HG02759 (cell line): ENCODE measurements around the gene ALDOB.

Source experiments
- ATAC-seq: cut with Tn5 transposase; IDR thresholded peaks from one replicate; pipeline ENCODE4 v1.9.1; 2021; ENCODE audit warnings: mild to moderate bottlenecking, moderate library complexity; ENCODE audit not compliant: unreplicated experiment

The ALDOB gene

DNA sequence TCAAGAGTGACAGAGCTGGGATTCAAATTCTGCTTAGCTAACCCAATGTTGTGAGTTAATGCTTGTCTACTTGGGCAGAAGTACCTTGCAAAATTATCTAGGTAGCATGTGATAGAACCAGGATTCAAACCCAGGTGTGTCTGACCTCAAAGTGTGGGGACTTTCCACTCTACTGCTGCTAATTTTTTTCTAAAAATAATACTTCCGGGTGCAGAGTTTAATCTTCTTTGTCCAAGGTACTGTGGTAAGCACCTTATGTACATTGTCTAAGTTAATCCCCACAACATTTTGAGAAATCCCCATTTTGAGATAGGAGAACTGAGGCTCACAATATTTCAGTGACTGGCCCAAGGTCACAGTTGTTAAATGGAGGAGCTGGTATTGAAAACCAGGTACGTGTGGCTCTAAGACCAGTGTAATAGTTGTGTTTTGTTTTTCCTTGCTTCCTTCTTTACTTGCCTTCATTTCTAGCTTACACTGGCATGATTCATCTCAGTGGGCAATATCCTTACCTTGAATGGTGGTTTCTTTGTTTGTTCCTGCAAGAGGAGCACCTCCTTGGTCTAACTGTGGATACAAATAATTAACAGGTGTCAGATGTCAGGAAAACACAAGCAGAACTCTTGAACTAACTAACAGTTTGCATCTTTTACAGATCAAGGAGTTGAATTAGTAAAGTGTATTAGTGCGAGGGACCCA, 7.5 kb downstream of the ALDOB start:
- peak; percentile 83 for ATAC-seq

DNA sequence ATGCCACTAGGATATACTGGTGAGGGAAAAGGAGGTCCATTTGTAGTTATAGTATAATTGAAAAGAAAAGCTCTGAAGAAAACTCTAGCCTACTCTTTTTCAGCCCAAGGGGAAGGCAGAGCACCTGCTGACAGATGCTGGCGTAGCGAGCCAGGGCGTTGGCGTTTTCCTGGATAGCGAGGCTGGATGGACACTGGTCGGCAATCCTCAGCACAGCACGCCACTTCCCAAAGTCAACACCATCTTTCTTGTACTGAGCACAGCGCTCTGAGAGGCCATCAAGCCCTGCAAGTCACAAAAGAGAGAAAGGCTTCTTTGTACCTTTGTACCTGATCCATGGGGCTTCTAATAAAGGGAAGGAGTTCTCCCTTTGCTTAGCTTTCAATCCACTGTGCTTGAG, 8.2 kb downstream of the ALDOB start:
- ATAC-seq, result no peak

DNA sequence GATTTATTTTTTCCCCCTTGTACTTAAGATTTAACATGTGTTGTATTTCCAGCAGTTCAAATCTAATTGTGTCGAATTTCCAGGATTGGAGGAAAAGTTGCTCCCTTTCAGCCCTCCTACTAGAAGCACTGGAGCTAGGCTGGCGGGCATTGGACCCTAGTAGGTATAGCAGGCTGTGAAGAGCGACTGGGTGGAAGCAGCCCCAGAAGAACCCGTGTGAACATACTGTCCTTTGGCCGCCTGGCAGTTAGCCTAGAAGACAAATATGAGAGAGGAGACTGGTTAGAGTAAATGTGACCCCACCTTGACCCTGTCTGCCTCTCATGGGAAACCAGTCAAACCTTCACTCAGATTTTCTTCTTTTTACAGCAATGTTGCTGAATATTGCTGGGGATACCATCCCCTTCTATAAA, 13.9 kb downstream of the ALDOB start:
- no peak for ATAC-seq

DNA sequence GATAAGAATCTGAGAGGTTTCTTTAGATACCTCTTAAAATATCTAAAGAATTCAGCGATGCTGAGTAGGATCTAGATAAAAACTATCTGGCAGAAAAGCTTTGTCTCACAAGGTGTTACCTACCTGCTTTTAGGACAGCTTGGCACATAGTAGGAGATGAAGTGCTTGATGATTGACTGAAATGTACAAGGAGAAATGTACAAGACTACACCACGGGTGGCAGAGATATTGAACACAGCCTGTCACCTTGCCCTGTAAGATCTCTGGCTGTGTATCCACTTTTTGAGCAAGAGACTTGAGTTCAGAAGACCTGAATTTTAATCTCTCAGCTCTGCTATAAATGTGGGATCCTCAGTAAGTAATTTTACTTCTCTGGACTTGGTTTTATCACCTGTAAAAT, 15.7 kb downstream of the ALDOB start:
- no peak for ATAC-seq

GRCh38 chr9:101418518-101419430, 16.8 kb downstream of the ALDOB start:
- ATAC-seq, result no peak

DNA sequence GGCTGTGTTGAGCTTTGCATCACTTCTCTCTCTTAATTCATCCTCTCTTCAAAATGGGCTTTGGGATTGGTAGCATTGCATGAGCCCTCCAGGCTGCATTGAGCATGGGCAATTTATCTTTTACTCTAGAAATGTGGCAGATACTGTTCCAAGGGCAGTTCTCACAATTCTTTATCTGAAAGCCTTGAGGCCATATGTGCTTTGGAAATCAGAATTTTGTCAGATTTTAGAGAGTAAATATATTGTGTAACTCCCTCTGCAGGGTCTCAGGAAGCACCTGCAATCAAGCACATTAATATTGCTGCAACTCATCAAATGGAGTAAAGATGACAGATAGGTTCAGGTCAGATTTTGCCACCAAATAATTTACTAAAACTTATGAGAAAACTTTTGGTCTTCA, 17.6 kb downstream of the ALDOB start:
- no peak for ATAC-seq

GRCh38 chr9:101417389-101417788, 18.2 kb downstream of the ALDOB start:
- no peak for ATAC-seq

GRCh38 chr9:101415578-101415977, 20.0 kb downstream of the ALDOB start:
- ATAC-seq, result no peak

GRCh38 chr9:101414839-101415238, 20.7 kb downstream of the ALDOB start:
- no peak for ATAC-seq

GRCh38 chr9:101409079-101409477, 26.5 kb downstream of the ALDOB start:
- ATAC-seq, result no peak

DNA sequence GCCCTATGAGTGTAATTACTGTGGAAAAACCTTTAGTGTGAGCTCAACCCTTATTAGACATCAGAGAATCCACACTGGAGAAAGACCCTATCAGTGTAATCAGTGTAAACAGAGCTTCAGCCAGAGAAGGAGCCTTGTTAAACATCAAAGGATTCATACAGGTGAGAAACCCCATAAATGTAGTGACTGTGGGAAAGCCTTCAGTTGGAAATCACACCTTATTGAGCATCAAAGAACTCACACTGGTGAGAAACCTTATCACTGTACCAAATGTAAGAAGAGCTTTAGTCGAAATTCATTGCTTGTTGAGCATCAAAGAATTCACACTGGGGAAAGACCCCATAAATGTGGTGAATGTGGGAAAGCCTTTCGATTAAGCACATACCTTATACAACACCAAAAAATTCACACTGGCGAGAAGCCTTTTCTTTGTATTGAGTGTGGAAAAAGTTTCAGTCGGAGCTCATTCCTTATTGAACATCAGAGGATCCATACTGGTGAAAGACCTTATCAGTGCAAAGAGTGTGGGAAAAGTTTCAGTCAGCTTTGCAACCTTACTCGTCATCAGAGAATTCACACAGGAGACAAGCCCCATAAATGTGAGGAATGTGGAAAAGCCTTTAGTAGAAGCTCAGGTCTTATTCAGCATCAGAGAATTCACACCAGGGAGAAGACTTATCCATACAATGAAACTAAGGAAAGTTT, 27.0 kb downstream of the ALDOB start:
- no peak for ATAC-seq

GRCh38 chr9:101403516-101404285, 31.9 kb downstream of the ALDOB start:
- ATAC-seq, result no peak

GRCh38 chr9:101400120-101400519, 35.5 kb downstream of the ALDOB start:
- no peak for ATAC-seq

GRCh38 chr9:101399643-101399970, 36.0 kb downstream of the ALDOB start:
- ATAC-seq, result no peak

GRCh38 chr9:101398930-101399642, 36.5 kb downstream of the ALDOB start:
- no peak for ATAC-seq

- peak; percentile 98 for ATAC-seq
These were observed 37.3 kb downstream of the ALDOB start, which contains the start of the genes MRPL50 and ZNF189 for GRCh38 chr9:101398068-101398929. Gene MRPL50, minus strand, starts transcription at chr9:101398618. Its CDS starts 26 bp downstream, at chr9:101398592. Gene ZNF189, plus strand, starts transcription at chr9:101398851. Its CDS starts 306 bp downstream, at chr9:101399157.

DNA sequence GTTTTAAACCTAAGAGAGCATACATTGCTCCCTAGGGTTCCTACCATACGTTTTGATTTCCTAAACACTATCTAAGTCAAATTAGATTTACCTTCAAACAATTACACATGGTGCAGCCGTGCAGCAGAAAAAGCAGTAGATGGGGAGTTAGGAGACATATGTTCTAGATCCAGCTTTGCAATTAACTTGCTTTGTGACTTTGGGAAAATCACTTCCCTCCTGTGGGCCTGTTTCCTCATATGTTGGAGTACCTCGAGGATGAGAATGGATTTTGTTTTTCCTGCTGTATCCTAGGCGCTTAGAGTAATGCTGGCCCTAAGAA, 37.9 kb downstream of the ALDOB start:
- ATAC-seq, result no peak

- ATAC-seq, result no peak
These were observed 40.9 kb downstream of the ALDOB start for GRCh38 chr9:101394687-101395086.

DNA sequence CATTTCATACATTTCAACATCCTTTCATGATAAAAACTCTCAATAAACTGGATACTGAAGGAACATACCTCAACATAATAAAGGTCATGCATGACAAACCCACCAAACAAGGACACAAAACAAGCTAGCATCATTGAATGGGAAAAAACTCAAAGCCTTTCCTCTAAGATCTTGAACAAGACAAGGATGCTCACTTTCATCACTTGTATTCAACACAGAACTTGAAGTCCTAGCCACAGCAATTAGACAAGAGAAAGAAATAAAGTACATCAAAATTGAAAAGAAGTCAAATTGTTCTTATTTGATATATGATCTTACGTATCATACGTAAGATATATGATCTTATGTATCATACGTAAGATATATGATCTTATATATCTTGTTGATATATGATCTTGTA, 42.4 kb downstream of the ALDOB start:
- ATAC-seq, result no peak
